GM19025 (cell line): ENCODE results near the gene TAF12.
"Not testable (repeated sequence)": the region's sequence is repeated elsewhere in the genome, so short reads cannot be mapped to it uniquely, and the experiment has no call there.

Source experiments
- ATAC-seq: cut with Tn5 transposase; IDR thresholded peaks from one replicate; pipeline ENCODE4 v1.9.1; 2021; ENCODE audit warnings: mild to moderate bottlenecking, low read depth, moderate library complexity; ENCODE audit not compliant: unreplicated experiment

Gene TAF12

GRCh38 chr1:28642847-28643635, at the start of gene TAF12:
Gene TAF12, minus strand, starts transcription at chr1:28643067. Its CDS starts 20,986 bp downstream, at chr1:28622081.
- ATAC-seq: peak; percentile 75

- ATAC-seq: not testable (repeated sequence)
Observed at GRCh38 chr1:28691627-28692026, 48.8 kb upstream of the TAF12 start.

GRCh38 chr1:28684937-28685336, 42.1 kb upstream of the TAF12 start:
- no peak for ATAC-seq

- no peak for ATAC-seq
Observed at GRCh38 chr1:28682840-28683239, 40.0 kb upstream of the TAF12 start.

- no peak for ATAC-seq
Observed at GRCh38 chr1:28680151-28680550, 37.3 kb upstream of the TAF12 start.

GRCh38 chr1:28675924-28676257, 33.0 kb upstream of the TAF12 start:
- no peak for ATAC-seq

GRCh38 chr1:28672971-28673370, 30.1 kb upstream of the TAF12 start:
- ATAC-seq: not testable (repeated sequence)

GRCh38 chr1:28671254-28671780, 28.4 kb upstream of the TAF12 start:
- ATAC-seq: no peak

GRCh38 chr1:28668956-28669723, 26.3 kb upstream of the TAF12 start:
- ATAC-seq: peak; percentile 69

- ATAC-seq: peak; percentile 74
Observed at GRCh38 chr1:28668191-28668955, 25.5 kb upstream of the TAF12 start, which contains the start of gene GMEB1. Gene GMEB1, plus strand, starts transcription at chr1:28668784. Its CDS starts 14,829 bp downstream, at chr1:28683613.

- ATAC-seq: no peak
Observed at GRCh38 chr1:28666806-28667205, 23.9 kb upstream of the TAF12 start.

GRCh38 chr1:28663871-28664470, 21.1 kb upstream of the TAF12 start:
- ATAC-seq: no peak

- no peak for ATAC-seq
Observed at GRCh38 chr1:28656335-28656734, 13.5 kb upstream of the TAF12 start.

GRCh38 chr1:28655448-28656311, 12.8 kb upstream of the TAF12 start:
- not testable (repeated sequence) for ATAC-seq

- not testable (repeated sequence) for ATAC-seq
Observed at GRCh38 chr1:28653870-28654269, 11.0 kb upstream of the TAF12 start.

- ATAC-seq: not testable (repeated sequence)
Observed at GRCh38 chr1:28653063-28653462, 10.2 kb upstream of the TAF12 start.

- peak; percentile 51 for ATAC-seq
Observed at GRCh38 chr1:28648474-28649198, 5.8 kb upstream of the TAF12 start, which contains the start of gene RNU11. Gene RNU11, plus strand, starts transcription at chr1:28648600.

GRCh38 chr1:28648008-28648473, 5.2 kb upstream of the TAF12 start:
- ATAC-seq: peak; percentile 62
